GM23338 (cell line): ENCODE results near the gene TMEM38A. TPM values are rescaled to one million over a fixed set of nuclear protein-coding genes. Genes with fewer than 3 reads are reported as not detected.

ENCODE experiments used
- ATAC-seq: fragments of 200-7000 bp; cut with Tn5 transposase; 3 replicates; pipeline ENCODE4 v1.9.1; 2020
- DNase-seq: peaks from one replicate; pipeline ENCODE4 v3.0.0-alpha.2; 2015; ENCODE audit warnings: low spot score
- H2AFZ ChIP-seq: fragments of 200-600 bp; sonication (generic); 2 replicates; pipeline ENCODE4 v1.8.0; 2016; ENCODE audit warnings: antibody characterized with exemption, mild to moderate bottlenecking, moderate library complexity
- H3F3A ChIP-seq: fragments of 200-600 bp; sonication (generic); replicated peaks from 2 replicates; pipeline ENCODE4 v1.8.0; 2017; ENCODE audit warnings: antibody characterized with exemption, mixed run types, low read depth
- H3K27ac ChIP-seq: fragments of 200-600 bp; sonication (generic); 2 replicates; pipeline ENCODE4 v1.6.1; 2016; ENCODE audit warnings: low read depth
- H3K27me3 ChIP-seq: fragments of 200-600 bp; sonication (generic); 2 replicates; pipeline ENCODE4 v1.8.0; 2016; ENCODE audit warnings: mild to moderate bottlenecking, mixed run types, moderate library complexity; ENCODE audit not compliant: insufficient read depth
- H3K36me3 ChIP-seq: fragments of 200-600 bp; sonication (generic); 2 replicates; pipeline ENCODE4 v1.8.0; 2016; ENCODE audit warnings: mild to moderate bottlenecking; ENCODE audit not compliant: insufficient read depth
- H3K4me1 ChIP-seq: fragments of 200-600 bp; sonication (generic); 2 replicates; pipeline ENCODE4 v1.8.0; 2016; ENCODE audit warnings: mild to moderate bottlenecking, moderate library complexity; ENCODE audit not compliant: insufficient read depth
- H3K4me2 ChIP-seq: fragments of 200-600 bp; sonication (generic); 2 replicates; pipeline ENCODE4 v1.7.1; 2017; ENCODE audit warnings: mixed run types
- H3K4me3 ChIP-seq: fragments of 200-600 bp; sonication (generic); 2 replicates; pipeline ENCODE4 v1.6.1; 2016; ENCODE audit warnings: mixed run types
- H3K79me2 ChIP-seq: fragments of 200-600 bp; sonication (generic); replicated peaks from 2 replicates; pipeline ENCODE4 v1.8.0; 2017; ENCODE audit warnings: mild to moderate bottlenecking; ENCODE audit not compliant: insufficient read depth
- H3K9me2 ChIP-seq: fragments of 200-600 bp; sonication (generic); 2 replicates; pipeline ENCODE4 v1.8.0; 2017; ENCODE audit not compliant: insufficient read depth
- H4K20me1 ChIP-seq: fragments of 200-600 bp; sonication (generic); replicated peaks from 2 replicates; pipeline ENCODE4 v1.8.0; 2017; ENCODE audit warnings: mild to moderate bottlenecking; ENCODE audit not compliant: insufficient read depth
- H3K27ac Mint-ChIP-seq: 2 replicates; pipeline ENCODE4 v1.8.0; 2020; ENCODE audit warnings: inconsistent platforms, mild to moderate bottlenecking, moderate library complexity, mixed read lengths
- H3K27me3 Mint-ChIP-seq: 3 replicates; pipeline ENCODE4 v1.8.0; 2022; ENCODE audit warnings: low read depth, mild to moderate bottlenecking, moderate library complexity, mixed read lengths, inconsistent platforms; ENCODE audit not compliant: insufficient read depth, poor library complexity
- H3K36me3 Mint-ChIP-seq: 3 replicates; pipeline ENCODE4 v1.8.0; 2021; ENCODE audit warnings: low read depth, mild to moderate bottlenecking, inconsistent platforms, moderate library complexity, mixed read lengths
- H3K4me1 Mint-ChIP-seq: 3 replicates; pipeline ENCODE4 v1.8.0; 2020; ENCODE audit warnings: mild to moderate bottlenecking, inconsistent platforms, mixed read lengths
- H3K4me3 Mint-ChIP-seq: 3 replicates; pipeline ENCODE4 v1.8.0; 2021; ENCODE audit warnings: moderate library complexity, mild to moderate bottlenecking, inconsistent platforms, mixed read lengths
- H3K9me3 Mint-ChIP-seq: 3 replicates; pipeline ENCODE4 v1.8.0; 2020; ENCODE audit warnings: moderate library complexity, mild to moderate bottlenecking, inconsistent platforms, mixed read lengths
- CREB1 ChIP-seq: fragments of 250-450 bp; sonication (Bioruptor Pico); IDR thresholded peaks from 2 replicates; pipeline ENCODE4 v1.5.0; 2020; ENCODE audit warnings: low read depth, mild to moderate bottlenecking, moderate library complexity
- EZH2 ChIP-seq: fragments of 200-600 bp; sonication (generic); IDR thresholded peaks from one replicate; pipeline ENCODE4 v1.8.0; 2017; ENCODE audit warnings: antibody characterized with exemption, mild to moderate bottlenecking, low read depth; ENCODE audit not compliant: unreplicated experiment
- EZH2phosphoT487 ChIP-seq: fragments of 200-600 bp; sonication (generic); IDR thresholded peaks from one replicate; pipeline ENCODE4 v1.8.1; 2018; ENCODE audit warnings: antibody characterized with exemption; ENCODE audit not compliant: unreplicated experiment
- JUNB ChIP-seq: IDR thresholded peaks from one replicate; pipeline ENCODE4 v1.6.1; 2016; ENCODE audit warnings: antibody characterized with exemption; ENCODE audit not compliant: unreplicated experiment
- NANOG ChIP-seq: IDR thresholded peaks from 2 replicates; pipeline ENCODE4 v1.6.1; 2016; ENCODE audit warnings: antibody characterized with exemption, borderline replicate concordance
- POLR2AphosphoS5 ChIP-seq: IDR thresholded peaks from 2 replicates; pipeline ENCODE4 v1.6.1; 2016; ENCODE audit warnings: antibody characterized with exemption, low read depth
- STAT1 ChIP-seq: IDR thresholded peaks from one replicate; pipeline ENCODE4 v1.6.1; 2016; ENCODE audit warnings: antibody characterized with exemption; ENCODE audit not compliant: unreplicated experiment
- ZNF114 ChIP-seq: fragments of 250-450 bp; sonication (Bioruptor Pico); IDR thresholded peaks from 2 replicates; pipeline ENCODE4 v1.5.0; 2020; ENCODE audit warnings: mild to moderate bottlenecking, moderate library complexity
- ZNF331 ChIP-seq: fragments of 250-450 bp; sonication (Bioruptor Pico); IDR thresholded peaks from 2 replicates; pipeline ENCODE4 v1.5.0; 2020; ENCODE audit warnings: low read depth, mild to moderate bottlenecking, moderate library complexity
- polyA plus RNA-seq: library from polyadenylated mRNA; unstranded; fragments of >200 nt; fragmentation: Nextera tagmentation; extraction: Ambion mirVana; gene quantifications from 2 replicates; pipeline ENCODE4 v1.2.1, GENCODE V29; 2016
- total RNA-seq: library from RNA; depleted of rRNA; stranded (reverse); fragments of >200 nt; shearing (Covaris generic); gene quantifications from 2 replicates; pipeline ENCODE4 v1.2.3, GENCODE V29; 2014
- TF ChIP-seq, protein P1 (sequence below), 2 experiments: fragments of 200-600 bp in 1 of 2; sonication (generic) in 1 of 2; conservative IDR thresholded peaks; 2 replicates each; pipeline versions ENCODE4 v1.5.1 to v1.6.1; 2016 to 2017; ENCODE audit warnings: antibody characterized with exemption in 2 of 2, low read depth in 2 of 2, mild to moderate bottlenecking in 2 of 2, moderate library complexity in 1 of 2
- TF ChIP-seq, protein P2 (sequence below): IDR thresholded peaks from one replicate; pipeline ENCODE4 v1.6.1; 2018; ENCODE audit warnings: antibody characterized with exemption; ENCODE audit not compliant: unreplicated experiment
- TF ChIP-seq, protein P3 (sequence below): fragments of 250-450 bp; sonication (Bioruptor Pico); IDR thresholded peaks from 2 replicates; pipeline ENCODE4 v1.5.0; 2020; ENCODE audit warnings: mild to moderate bottlenecking, moderate library complexity
- TF ChIP-seq, protein P4 (sequence below): IDR thresholded peaks from 2 replicates; pipeline ENCODE4 v1.6.1; 2016; ENCODE audit warnings: antibody characterized with exemption

Gene TMEM38A
- total and polyA plus RNA-seq, 2 experiments from 2014 or later, result 5.9 to 14.1 TPM

DNA sequence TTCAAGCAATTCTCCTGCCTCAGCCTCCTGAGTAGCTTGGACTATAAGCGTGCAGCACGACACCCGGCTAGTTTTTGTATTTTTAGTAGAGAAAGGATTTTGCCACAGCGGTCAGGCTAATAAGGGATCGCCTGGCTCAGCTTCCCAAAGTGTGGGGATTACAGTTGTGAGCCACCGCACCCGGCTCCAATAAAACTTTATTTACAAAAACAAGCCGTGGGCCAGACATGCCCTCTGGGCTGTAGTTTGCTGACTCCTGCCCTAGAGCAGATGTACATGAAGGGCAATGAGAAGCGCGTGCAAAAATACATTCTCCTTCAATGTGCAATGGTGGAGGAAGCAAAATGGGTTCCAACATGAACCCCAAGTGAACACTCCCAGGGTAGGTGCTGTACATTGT lies 19.2 kb upstream of the TMEM38A start:
- Histone ChIP-seq H3K36me3 (peaks cover 26% of the 10 kb centered on the region), H4K20me1 (peaks cover 41% of the 10 kb centered on the region), H3K27ac (no peak overlapping the region), H3K4me3 (no peak overlapping the region), H3K4me2 (no peak overlapping the region), H3K9me2 (no peaks in the 10 kb centered on the region), H3K4me1 (no peaks in the 10 kb centered on the region), H3K79me2 (peaks cover 97% of the 10 kb centered on the region), H3K27me3 (no peaks in the 10 kb centered on the region), H3F3A (no peaks in the 10 kb centered on the region; the same call in 1 of the 2 replicates), H2AFZ (no peak overlapping the region)
- Mint-ChIP-seq H3K27me3 (peaks cover 3% of the 10 kb centered on the region), H3K27ac (no peak overlapping the region), H3K36me3 (peaks cover 81% of the 10 kb centered on the region), H3K4me3 (no peak overlapping the region), H3K9me3 (no peaks in the 10 kb centered on the region), H3K4me1 (no peaks in the 10 kb centered on the region)
- TF ChIP-seq NANOG (no peak), EZH2phosphoT487 (no peak), ZNF114 (CRISPR knock-in tag) (no peak), POLR2AphosphoS5 (no peak), ZNF331 (CRISPR knock-in tag) (no peak), JUNB (no peak), CREB1 (CRISPR knock-in tag) (no peak), STAT1 (no peak), EZH2 (no peak)
- TF ChIP-seq, protein P1, sequence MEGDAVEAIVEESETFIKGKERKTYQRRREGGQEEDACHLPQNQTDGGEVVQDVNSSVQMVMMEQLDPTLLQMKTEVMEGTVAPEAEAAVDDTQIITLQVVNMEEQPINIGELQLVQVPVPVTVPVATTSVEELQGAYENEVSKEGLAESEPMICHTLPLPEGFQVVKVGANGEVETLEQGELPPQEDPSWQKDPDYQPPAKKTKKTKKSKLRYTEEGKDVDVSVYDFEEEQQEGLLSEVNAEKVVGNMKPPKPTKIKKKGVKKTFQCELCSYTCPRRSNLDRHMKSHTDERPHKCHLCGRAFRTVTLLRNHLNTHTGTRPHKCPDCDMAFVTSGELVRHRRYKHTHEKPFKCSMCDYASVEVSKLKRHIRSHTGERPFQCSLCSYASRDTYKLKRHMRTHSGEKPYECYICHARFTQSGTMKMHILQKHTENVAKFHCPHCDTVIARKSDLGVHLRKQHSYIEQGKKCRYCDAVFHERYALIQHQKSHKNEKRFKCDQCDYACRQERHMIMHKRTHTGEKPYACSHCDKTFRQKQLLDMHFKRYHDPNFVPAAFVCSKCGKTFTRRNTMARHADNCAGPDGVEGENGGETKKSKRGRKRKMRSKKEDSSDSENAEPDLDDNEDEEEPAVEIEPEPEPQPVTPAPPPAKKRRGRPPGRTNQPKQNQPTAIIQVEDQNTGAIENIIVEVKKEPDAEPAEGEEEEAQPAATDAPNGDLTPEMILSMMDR (conservative IDR thresholded peaks at IDR 0.05; ENCODE audit: low read depth in 2 of 2), result no peak
- TF ChIP-seq, protein P2, sequence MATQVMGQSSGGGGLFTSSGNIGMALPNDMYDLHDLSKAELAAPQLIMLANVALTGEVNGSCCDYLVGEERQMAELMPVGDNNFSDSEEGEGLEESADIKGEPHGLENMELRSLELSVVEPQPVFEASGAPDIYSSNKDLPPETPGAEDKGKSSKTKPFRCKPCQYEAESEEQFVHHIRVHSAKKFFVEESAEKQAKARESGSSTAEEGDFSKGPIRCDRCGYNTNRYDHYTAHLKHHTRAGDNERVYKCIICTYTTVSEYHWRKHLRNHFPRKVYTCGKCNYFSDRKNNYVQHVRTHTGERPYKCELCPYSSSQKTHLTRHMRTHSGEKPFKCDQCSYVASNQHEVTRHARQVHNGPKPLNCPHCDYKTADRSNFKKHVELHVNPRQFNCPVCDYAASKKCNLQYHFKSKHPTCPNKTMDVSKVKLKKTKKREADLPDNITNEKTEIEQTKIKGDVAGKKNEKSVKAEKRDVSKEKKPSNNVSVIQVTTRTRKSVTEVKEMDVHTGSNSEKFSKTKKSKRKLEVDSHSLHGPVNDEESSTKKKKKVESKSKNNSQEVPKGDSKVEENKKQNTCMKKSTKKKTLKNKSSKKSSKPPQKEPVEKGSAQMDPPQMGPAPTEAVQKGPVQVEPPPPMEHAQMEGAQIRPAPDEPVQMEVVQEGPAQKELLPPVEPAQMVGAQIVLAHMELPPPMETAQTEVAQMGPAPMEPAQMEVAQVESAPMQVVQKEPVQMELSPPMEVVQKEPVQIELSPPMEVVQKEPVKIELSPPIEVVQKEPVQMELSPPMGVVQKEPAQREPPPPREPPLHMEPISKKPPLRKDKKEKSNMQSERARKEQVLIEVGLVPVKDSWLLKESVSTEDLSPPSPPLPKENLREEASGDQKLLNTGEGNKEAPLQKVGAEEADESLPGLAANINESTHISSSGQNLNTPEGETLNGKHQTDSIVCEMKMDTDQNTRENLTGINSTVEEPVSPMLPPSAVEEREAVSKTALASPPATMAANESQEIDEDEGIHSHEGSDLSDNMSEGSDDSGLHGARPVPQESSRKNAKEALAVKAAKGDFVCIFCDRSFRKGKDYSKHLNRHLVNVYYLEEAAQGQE, result no peak
- TF ChIP-seq, protein P3, sequence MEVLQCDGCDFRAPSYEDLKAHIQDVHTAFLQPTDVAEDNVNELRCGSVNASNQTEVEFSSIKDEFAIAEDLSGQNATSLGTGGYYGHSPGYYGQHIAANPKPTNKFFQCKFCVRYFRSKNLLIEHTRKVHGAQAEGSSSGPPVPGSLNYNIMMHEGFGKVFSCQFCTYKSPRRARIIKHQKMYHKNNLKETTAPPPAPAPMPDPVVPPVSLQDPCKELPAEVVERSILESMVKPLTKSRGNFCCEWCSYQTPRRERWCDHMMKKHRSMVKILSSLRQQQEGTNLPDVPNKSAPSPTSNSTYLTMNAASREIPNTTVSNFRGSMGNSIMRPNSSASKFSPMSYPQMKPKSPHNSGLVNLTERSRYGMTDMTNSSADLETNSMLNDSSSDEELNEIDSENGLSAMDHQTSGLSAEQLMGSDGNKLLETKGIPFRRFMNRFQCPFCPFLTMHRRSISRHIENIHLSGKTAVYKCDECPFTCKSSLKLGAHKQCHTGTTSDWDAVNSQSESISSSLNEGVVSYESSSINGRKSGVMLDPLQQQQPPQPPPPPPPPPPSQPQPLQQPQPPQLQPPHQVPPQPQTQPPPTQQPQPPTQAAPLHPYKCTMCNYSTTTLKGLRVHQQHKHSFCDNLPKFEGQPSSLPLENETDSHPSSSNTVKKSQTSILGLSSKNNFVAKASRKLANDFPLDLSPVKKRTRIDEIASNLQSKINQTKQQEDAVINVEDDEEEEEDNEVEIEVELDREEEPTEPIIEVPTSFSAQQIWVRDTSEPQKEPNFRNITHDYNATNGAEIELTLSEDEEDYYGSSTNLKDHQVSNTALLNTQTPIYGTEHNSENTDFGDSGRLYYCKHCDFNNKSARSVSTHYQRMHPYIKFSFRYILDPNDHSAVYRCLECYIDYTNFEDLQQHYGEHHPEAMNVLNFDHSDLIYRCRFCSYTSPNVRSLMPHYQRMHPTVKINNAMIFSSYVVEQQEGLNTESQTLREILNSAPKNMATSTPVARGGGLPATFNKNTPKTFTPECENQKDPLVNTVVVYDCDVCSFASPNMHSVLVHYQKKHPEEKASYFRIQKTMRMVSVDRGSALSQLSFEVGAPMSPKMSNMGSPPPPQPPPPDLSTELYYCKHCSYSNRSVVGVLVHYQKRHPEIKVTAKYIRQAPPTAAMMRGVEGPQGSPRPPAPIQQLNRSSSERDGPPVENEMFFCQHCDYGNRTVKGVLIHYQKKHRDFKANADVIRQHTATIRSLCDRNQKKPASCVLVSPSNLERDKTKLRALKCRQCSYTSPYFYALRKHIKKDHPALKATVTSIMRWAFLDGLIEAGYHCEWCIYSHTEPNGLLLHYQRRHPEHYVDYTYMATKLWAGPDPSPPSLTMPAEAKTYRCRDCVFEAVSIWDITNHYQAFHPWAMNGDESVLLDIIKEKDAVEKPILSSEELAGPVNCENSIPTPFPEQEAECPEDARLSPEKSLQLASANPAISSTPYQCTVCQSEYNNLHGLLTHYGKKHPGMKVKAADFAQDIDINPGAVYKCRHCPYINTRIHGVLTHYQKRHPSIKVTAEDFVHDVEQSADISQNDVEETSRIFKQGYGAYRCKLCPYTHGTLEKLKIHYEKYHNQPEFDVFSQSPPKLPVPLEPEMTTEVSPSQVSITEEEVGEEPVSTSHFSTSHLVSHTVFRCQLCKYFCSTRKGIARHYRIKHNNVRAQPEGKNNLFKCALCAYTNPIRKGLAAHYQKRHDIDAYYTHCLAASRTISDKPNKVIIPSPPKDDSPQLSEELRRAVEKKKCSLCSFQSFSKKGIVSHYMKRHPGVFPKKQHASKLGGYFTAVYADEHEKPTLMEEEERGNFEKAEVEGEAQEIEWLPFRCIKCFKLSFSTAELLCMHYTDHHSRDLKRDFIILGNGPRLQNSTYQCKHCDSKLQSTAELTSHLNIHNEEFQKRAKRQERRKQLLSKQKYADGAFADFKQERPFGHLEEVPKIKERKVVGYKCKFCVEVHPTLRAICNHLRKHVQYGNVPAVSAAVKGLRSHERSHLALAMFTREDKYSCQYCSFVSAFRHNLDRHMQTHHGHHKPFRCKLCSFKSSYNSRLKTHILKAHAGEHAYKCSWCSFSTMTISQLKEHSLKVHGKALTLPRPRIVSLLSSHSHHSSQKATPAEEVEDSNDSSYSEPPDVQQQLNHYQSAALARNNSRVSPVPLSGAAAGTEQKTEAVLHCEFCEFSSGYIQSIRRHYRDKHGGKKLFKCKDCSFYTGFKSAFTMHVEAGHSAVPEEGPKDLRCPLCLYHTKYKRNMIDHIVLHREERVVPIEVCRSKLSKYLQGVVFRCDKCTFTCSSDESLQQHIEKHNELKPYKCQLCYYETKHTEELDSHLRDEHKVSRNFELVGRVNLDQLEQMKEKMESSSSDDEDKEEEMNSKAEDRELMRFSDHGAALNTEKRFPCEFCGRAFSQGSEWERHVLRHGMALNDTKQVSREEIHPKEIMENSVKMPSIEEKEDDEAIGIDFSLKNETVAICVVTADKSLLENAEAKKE (CRISPR knock-in tag), result no peak
- TF ChIP-seq, protein P4, sequence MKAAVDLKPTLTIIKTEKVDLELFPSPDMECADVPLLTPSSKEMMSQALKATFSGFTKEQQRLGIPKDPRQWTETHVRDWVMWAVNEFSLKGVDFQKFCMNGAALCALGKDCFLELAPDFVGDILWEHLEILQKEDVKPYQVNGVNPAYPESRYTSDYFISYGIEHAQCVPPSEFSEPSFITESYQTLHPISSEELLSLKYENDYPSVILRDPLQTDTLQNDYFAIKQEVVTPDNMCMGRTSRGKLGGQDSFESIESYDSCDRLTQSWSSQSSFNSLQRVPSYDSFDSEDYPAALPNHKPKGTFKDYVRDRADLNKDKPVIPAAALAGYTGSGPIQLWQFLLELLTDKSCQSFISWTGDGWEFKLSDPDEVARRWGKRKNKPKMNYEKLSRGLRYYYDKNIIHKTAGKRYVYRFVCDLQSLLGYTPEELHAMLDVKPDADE, result no peak
- no peak for ATAC-seq
- no peak for DNase-seq
